Subcutaneous adipose tissue (tissue), 4 donors: Measurements from ENCODE around the gene RSPO1. TPM values are rescaled to one million over a fixed set of nuclear protein-coding genes. Genes with fewer than 3 reads are reported as not detected.

Experiments used
- total RNA-seq, 4 donors: library from RNA; depleted of rRNA; stranded (reverse); fragments of >200 nt; gene quantifications; one replicate each; pipeline ENCODE4 v1.1.0, GENCODE V29; 2016
- TF ChIP-seq, protein P1 (sequence below): fragments of 450-650 bp; IDR thresholded peaks from one replicate; pipeline ENCODE4 v1.5.1; 2016; ENCODE audit warnings: low read depth, mild to moderate bottlenecking, control low read depth, antibody characterized with exemption, moderate library complexity

The RSPO1 gene
- total RNA-seq, 4 donors from 2014 or later, result 1.5 to 9.9 TPM; not detected in 2

DNA sequence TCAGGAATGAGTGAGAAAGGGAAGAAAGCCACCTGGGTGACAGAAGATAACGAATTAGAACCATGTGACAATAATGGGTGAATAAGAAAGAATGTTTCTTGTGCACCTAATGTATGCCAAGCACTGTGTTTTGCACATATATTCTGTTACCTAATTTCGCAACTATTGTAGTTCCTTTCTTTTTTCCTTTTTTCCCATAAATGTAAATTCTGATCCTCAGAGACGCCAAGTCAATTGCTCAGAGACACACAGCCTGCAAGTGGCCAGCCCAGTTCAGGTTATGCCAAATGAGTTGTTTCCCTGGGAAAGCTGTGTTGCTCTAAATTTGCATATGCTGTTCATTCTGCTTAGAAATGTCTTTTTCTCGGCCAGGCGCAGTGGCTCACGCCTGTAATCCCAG is 1.7 kb upstream of the RSPO1 start:
- TF ChIP-seq, protein P1, sequence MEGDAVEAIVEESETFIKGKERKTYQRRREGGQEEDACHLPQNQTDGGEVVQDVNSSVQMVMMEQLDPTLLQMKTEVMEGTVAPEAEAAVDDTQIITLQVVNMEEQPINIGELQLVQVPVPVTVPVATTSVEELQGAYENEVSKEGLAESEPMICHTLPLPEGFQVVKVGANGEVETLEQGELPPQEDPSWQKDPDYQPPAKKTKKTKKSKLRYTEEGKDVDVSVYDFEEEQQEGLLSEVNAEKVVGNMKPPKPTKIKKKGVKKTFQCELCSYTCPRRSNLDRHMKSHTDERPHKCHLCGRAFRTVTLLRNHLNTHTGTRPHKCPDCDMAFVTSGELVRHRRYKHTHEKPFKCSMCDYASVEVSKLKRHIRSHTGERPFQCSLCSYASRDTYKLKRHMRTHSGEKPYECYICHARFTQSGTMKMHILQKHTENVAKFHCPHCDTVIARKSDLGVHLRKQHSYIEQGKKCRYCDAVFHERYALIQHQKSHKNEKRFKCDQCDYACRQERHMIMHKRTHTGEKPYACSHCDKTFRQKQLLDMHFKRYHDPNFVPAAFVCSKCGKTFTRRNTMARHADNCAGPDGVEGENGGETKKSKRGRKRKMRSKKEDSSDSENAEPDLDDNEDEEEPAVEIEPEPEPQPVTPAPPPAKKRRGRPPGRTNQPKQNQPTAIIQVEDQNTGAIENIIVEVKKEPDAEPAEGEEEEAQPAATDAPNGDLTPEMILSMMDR, result no peak

DNA sequence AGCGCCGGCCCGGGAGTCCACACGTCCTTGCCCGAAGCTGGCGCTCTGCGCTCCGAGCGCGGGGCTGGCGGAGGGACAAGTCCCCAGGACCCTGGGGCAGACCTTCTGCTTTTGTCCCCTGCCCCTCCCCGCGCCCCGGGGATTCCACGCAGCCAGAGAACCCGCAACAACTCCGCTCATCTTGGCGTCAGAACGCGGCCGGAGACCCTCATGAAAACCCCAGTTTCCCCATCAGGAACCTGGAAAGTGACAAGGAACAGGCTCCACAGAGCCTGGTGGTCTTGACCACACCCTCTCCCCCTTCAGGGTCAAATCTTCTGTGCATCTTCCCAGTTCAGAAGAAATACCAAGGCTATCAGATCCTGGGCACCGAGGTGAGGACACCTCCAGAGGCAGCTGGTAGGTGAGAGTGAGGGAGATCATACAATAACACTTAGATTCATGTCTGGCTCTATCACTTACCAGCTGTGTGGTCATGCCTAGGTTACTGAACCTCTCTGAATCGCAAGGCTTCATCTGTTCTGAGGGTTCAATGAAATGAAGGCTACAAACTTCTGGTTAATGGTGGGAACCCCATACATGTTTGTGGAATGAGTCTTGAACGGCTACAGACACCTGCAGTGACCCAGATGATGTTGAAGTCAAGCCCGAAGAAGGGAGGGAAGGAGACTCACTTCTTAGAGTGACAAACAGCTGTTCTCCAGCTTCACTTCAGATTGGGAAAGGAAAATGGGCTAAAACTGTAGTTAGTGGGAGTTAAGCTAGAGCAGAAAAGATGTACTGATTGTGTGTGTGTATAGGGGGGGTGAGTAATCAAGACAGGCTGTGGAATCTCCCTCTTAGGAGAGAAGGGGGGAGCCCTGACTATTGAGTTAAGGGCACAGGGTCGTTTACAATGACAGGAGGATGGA is 555 bp upstream of the RSPO1 start:
- TF ChIP-seq, protein P1, result no peak

DNA sequence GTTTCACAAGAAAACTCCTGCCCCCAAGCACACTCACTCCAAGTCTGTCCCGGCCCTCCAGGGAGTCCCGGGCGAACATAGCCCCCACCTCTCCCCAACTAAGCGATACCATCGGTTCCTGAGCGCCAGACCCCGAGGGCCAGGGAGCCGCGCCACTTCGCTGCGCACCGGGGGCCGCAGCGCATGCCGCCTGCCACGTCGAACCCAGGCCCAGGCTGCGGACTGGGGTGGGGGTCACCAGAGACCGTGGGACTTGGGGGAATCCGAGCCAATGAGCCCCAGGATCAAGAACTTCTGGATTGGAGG is 801 bp downstream of the RSPO1 start:
- TF ChIP-seq, protein P1, result no peak

DNA sequence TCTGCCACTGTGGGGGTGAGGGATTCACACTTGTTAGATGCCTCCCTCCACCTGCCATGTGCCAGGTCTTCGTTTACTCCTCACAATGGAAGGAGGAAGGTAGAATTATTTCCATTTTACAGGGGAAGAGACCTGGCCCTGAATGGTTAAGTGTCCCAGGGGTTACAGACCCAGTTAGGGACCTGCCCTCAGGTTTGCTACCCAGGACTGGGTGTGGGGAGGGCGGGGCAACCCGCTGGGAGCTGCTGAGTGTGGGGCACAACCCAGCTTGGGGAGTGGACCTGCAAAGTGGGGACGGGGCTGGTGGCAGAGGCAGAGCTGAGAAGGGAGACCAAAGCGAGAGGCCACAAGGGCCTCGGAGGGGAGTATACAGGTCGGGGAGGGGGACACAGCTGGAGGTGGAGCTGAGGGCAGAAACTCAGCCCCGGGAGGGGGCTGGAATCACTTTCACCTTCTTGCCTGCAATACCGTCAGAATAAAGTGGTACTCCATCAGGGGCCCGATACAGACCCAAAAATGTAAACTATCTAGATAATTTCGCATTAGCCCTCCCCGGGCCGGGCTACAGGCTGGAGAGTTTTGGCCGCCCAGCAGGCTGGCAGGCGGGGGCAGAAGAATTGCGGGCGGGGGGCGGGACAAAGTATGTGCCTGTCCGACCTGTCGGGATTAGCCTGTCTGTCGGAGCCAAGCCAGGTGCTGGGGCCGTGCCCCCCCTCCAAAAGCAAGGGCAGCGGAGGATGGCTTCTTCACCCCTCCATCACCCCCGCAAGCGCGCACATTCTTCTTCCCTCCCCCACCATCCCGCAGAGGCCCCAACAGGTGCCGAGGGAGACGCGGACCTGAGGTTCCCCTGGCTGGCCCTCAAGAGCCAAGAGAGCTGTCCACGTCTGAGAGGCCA is 1.4 kb downstream of the RSPO1 start:
- TF ChIP-seq, protein P1, result no peak

DNA sequence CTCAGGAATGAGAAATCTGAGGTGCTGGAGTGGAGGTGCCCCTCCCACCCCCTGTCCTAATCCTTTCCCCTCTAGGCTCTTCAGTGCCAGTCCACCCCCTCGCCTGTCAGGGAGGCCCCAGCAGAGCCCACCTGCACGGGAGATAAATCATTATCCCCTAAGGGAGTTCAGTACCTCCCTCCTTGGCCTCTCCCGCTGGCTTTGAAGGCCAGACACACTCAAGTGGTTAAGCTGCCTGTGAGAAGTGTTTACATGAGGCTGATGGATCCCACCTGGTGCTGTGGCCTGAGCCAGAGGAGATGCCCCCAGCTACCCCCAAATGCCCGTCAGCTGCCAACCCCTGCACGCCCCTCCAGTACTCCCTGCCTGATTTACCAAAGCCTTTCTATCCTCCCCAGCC is 3.7 kb downstream of the RSPO1 start:
- TF ChIP-seq, protein P1, result no peak

DNA sequence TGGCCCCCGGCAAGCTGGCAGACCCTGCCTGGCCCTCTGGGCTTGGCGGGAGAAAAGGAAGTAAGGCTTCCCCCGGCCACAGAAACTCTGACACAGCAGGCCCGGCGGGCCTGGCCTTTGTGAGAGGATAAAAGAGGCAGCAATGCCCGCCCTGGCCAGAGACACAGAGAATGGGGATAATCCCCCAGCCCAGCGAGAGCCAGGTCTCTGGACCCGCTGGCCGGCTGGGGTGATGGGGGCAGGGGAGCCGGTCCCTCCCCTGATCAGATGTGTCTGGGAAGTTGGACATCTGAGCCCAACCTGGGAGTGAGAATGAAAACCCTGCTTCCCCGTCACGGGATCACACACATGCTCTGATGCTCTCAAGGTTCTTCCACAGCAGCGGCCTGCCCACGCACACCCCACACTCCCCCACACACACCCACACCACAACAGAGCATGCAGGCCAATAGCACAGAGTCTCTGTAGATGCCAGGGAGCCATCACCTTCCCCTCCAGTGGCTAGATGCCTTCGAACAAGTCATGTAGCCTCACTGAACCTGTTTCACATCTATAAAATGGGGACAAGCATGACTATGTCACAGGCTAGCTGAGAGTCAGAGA is 4.2 kb downstream of the RSPO1 start:
- TF ChIP-seq, protein P1, result no peak
